ENCODE measurements around the gene PEAK1.

PEAK1 gene

GRCh38 chr15:77400258-77400657, 19.6 kb downstream of the PEAK1 start:
- no peak for DNase-seq (ENCODE audit: low read depth, low spot score)

GRCh38 chr15:77398927-77399326, 21.0 kb downstream of the PEAK1 start:
- no peak for DNase-seq (ENCODE audit: low read depth, low spot score)

GRCh38 chr15:77396692-77397091, 23.2 kb downstream of the PEAK1 start:
- DNase-seq (ENCODE audit: low read depth, low spot score) = no peak

- no peak for DNase-seq (ENCODE audit: low read depth, low spot score)
Measured at GRCh38 chr15:77395013-77395774, 24.7 kb downstream of the PEAK1 start.

- no peak for DNase-seq (ENCODE audit: low read depth, low spot score)
Measured at GRCh38 chr15:77393471-77393840, 26.4 kb downstream of the PEAK1 start.

GRCh38 chr15:77392762-77393470, 27.0 kb downstream of the PEAK1 start:
- DNase-seq (ENCODE audit: low read depth, low spot score) = no peak

GRCh38 chr15:77391372-77391951, 28.4 kb downstream of the PEAK1 start:
- DNase-seq (ENCODE audit: low read depth, low spot score) = no peak

- DNase-seq (ENCODE audit: low read depth, low spot score) = no peak
Measured at GRCh38 chr15:77387365-77388105, 32.4 kb downstream of the PEAK1 start.

- no peak for DNase-seq (ENCODE audit: low read depth, low spot score)
Measured at GRCh38 chr15:77386626-77387025, 33.3 kb downstream of the PEAK1 start.

- no peak for DNase-seq (ENCODE audit: low read depth, low spot score)
Measured at GRCh38 chr15:77384589-77385359, 35.1 kb downstream of the PEAK1 start.

- no peak for DNase-seq (ENCODE audit: low read depth, low spot score)
Measured at GRCh38 chr15:77384086-77384485, 35.8 kb downstream of the PEAK1 start.

GRCh38 chr15:77380033-77380432, 39.9 kb downstream of the PEAK1 start:
- DNase-seq (ENCODE audit: low read depth, low spot score) = no peak

GRCh38 chr15:77376770-77377169, 43.1 kb downstream of the PEAK1 start:
- no peak for DNase-seq (ENCODE audit: low read depth, low spot score)

- no peak for DNase-seq (ENCODE audit: low read depth, low spot score)
Measured at GRCh38 chr15:77375133-77375532, 44.8 kb downstream of the PEAK1 start.

GRCh38 chr15:77373441-77373840, 46.5 kb downstream of the PEAK1 start:
- no peak for DNase-seq (ENCODE audit: low read depth, low spot score)

GRCh38 chr15:77371850-77372563, 47.9 kb downstream of the PEAK1 start:
- no peak for DNase-seq (ENCODE audit: low read depth, low spot score)

- no peak for DNase-seq (ENCODE audit: low read depth, low spot score)
Measured at GRCh38 chr15:77370580-77370979, 49.3 kb downstream of the PEAK1 start.

- DNase-seq (ENCODE audit: low read depth, low spot score) = no peak
Measured at GRCh38 chr15:77369168-77369567, 50.7 kb downstream of the PEAK1 start.

- no peak for DNase-seq (ENCODE audit: low read depth, low spot score)
Measured at GRCh38 chr15:77367631-77368030, 52.3 kb downstream of the PEAK1 start.

- no peak for DNase-seq (ENCODE audit: low read depth, low spot score)
Measured at GRCh38 chr15:77361456-77361855, 58.4 kb downstream of the PEAK1 start.

Data from activated naive CD8-positive, alpha-beta T cell treated with anti-CD3 and anti-CD28 coated beads, Interleukin-2, amount 50 U/mL, for 16 hours (primary cell).